HEK293 (cell line): ENCODE measurements around the gene BATF3.

Experiments
- TCF7L2 ChIP-seq: IDR thresholded peaks from 2 replicates; pipeline ENCODE4 v1.6.1; 2011; ENCODE audit warnings: low read depth, mild to moderate bottlenecking, inconsistent platforms, low read length, moderate library complexity, borderline replicate concordance
- ZIC2 ChIP-seq: fragments of 450-650 bp; formaldehyde crosslinking; IDR thresholded peaks from 2 replicates; pipeline ENCODE4 v1.5.1; 2016; ENCODE audit warnings: missing biosample characterization, missing genetic modification characterization
- ZNF530 ChIP-seq: fragments of 450-650 bp; formaldehyde crosslinking; IDR thresholded peaks from 2 replicates; pipeline ENCODE4 v1.5.1; 2016; ENCODE audit warnings: low read depth, missing biosample characterization, missing genetic modification characterization
- ZNF596 ChIP-seq: fragments of 450-650 bp; IDR thresholded peaks from 2 replicates; pipeline ENCODE4 v1.5.0; 2018; ENCODE audit warnings: missing biosample characterization, mild to moderate bottlenecking, missing genetic modification characterization, moderate library complexity
- TF ChIP-seq, protein P1 (sequence below): fragments of 450-650 bp; formaldehyde crosslinking; IDR thresholded peaks from 2 replicates; pipeline ENCODE4 v1.5.1; 2016; ENCODE audit warnings: missing biosample characterization, missing genetic modification characterization

- TF ChIP-seq, protein P1, sequence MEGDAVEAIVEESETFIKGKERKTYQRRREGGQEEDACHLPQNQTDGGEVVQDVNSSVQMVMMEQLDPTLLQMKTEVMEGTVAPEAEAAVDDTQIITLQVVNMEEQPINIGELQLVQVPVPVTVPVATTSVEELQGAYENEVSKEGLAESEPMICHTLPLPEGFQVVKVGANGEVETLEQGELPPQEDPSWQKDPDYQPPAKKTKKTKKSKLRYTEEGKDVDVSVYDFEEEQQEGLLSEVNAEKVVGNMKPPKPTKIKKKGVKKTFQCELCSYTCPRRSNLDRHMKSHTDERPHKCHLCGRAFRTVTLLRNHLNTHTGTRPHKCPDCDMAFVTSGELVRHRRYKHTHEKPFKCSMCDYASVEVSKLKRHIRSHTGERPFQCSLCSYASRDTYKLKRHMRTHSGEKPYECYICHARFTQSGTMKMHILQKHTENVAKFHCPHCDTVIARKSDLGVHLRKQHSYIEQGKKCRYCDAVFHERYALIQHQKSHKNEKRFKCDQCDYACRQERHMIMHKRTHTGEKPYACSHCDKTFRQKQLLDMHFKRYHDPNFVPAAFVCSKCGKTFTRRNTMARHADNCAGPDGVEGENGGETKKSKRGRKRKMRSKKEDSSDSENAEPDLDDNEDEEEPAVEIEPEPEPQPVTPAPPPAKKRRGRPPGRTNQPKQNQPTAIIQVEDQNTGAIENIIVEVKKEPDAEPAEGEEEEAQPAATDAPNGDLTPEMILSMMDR: no peak
- TF ChIP-seq ZIC2 (no peak), ZNF596 (tag by site-specific recombination) (no peak), TCF7L2 (no peak), ZNF530 (tag by site-specific recombination) (no peak)
These were observed 49.4 kb downstream of the BATF3 start for GRCh38 chr1:212650228-212650627.
